Stomach (tissue), 9 donors: ENCODE data around the gene CAPN10. TPM values are rescaled to one million over a fixed set of nuclear protein-coding genes. Genes with fewer than 3 reads are reported as not detected.

Experiments
- DNase-seq, 2 donors: peaks; one replicate each; pipeline versions ENCODE4 v3.0.0 to v3.0.0-alpha.2; 2013 to 2019
- H3K27ac ChIP-seq, 5 donors: fragments of 200-600 bp in 4 of 5; sonication (generic) in 4 of 5; one replicate each; pipeline ENCODE4 v1.5.1; 2013 to 2019; ENCODE audit warnings: mild to moderate bottlenecking in 1 of 5, moderate library complexity in 1 of 5
- H3K27me3 ChIP-seq, 3 donors: fragments of 200-600 bp; sonication (generic); one replicate each; pipeline ENCODE4 v1.5.1; 2017 to 2019; ENCODE audit warnings: mixed run types in 1 of 3
- H3K36me3 ChIP-seq, 4 donors: fragments of 200-600 bp; sonication (generic); 1 replicate in 3 of 4; 2 replicates in 1 of 4; pipeline ENCODE4 v1.5.1; 2016 to 2019
- H3K4me1 ChIP-seq, 4 donors: fragments of 200-600 bp; sonication (generic); one replicate each; pipeline ENCODE4 v1.5.1; 2016 to 2019
- H3K4me3 ChIP-seq, 4 donors: fragments of 200-600 bp; sonication (generic) in 3 of 4; one replicate each; pipeline ENCODE4 v1.5.1; 2016 to 2019; ENCODE audit warnings: mild to moderate bottlenecking in 1 of 4
- H3K9me3 ChIP-seq, 4 donors: fragments of 200-600 bp; sonication (generic); one replicate each; pipeline ENCODE4 v1.5.1; 2016 to 2019
- EP300 ChIP-seq: sonication (generic); formaldehyde crosslinking; IDR thresholded peaks from one replicate; pipeline ENCODE4 v1.6.1; 2017; ENCODE audit warnings: antibody characterized with exemption
- POLR2A ChIP-seq, 4 donors: fragments of 450-650 bp; IDR thresholded peaks; one replicate each; pipeline ENCODE4 v1.6.1; 2016; ENCODE audit warnings: antibody characterized with exemption in 4 of 4, control low read depth in 2 of 4, mild to moderate bottlenecking in 1 of 4, moderate library complexity in 1 of 4
- POLR2AphosphoS5 ChIP-seq, 3 donors: sonication (generic); formaldehyde crosslinking; IDR thresholded peaks; one replicate each; pipeline ENCODE4 v1.6.1; 2016; ENCODE audit warnings: antibody characterized with exemption in 3 of 3
- WGBS, 5 donors: extraction: QIAGEN DNeasy Blood & Tissue Kit in 3 of 5; methylation state at CpG; one replicate each; pipeline versions ENCODE4 v1.1.5 to v1.1.7; 2013 to 2018; 5-methylcytosine and 5-hydroxymethylcytosine counted together
- intact Hi-C: fragments of 100-400 bp; cut with DNase I; formaldehyde crosslinking; loops from one replicate; pipeline ENCODE4 v1.15.1; 2023; ENCODE audit warnings: low total_unique reads
- polyA plus RNA-seq, 3 donors: library from polyadenylated mRNA; stranded (reverse); fragments of 200-250 nt; gene quantifications; one replicate each; pipeline ENCODE4 v1.2.3, GENCODE V29; 2013
- total RNA-seq, 5 donors: library from RNA; depleted of rRNA; stranded (reverse); fragments of >200 nt; gene quantifications; one replicate each; pipeline versions ENCODE4 v1.1.0 to v1.2.3, GENCODE V29; 2014 to 2016
- TF ChIP-seq, protein P1 (sequence below), 7 experiments: fragments of 450-650 bp in 4 of 7; fragments of 200-600 bp in 3 of 7; sonication (generic) in 3 of 7; IDR thresholded peaks; one replicate each; pipeline ENCODE4 v1.5.1; 2016 to 2019; ENCODE audit warnings: antibody characterized with exemption in 7 of 7, control low read depth in 2 of 7, mild to moderate bottlenecking in 1 of 7
- donor health status: healthy with polysubstance abuse.
- donor health status: Bipolar disorder and iron deficiency.
- donor health status: healthy.

Gene CAPN10
- total and polyA plus RNA-seq, 8 donors: 17.7 to 197 (median 36.6) TPM

DNA sequence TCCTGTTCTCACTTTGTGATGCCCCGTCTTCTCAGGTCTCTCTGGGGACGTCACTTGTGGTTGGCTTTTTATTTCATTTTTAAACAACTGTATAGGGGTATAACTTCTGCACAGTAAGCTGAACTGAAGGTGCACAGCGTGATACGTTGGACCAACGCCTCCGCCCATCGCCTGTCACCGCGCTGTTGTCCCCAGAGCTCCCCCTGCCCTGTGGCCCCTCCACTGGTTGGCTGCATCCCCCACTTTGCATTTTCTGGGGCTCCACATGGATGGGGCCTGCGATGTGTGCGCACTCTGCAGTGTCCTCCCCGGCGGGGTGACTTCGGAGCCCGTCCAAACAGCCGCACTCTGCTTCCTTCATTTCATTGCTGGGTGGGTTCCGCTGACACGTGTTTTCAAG, 53.0 kb downstream of the CAPN10 start:
- no peaks in the 10 kb centered on the region for H3K9me3 ChIP-seq
- no peak overlapping the region for H3K27ac ChIP-seq
- no peak for TF ChIP-seq POLR2AphosphoS5 (IDR thresholded peaks at IDR 0.05)
- TF ChIP-seq POLR2A (IDR thresholded peaks at IDR 0.05): no peak
- TF ChIP-seq, protein P1, sequence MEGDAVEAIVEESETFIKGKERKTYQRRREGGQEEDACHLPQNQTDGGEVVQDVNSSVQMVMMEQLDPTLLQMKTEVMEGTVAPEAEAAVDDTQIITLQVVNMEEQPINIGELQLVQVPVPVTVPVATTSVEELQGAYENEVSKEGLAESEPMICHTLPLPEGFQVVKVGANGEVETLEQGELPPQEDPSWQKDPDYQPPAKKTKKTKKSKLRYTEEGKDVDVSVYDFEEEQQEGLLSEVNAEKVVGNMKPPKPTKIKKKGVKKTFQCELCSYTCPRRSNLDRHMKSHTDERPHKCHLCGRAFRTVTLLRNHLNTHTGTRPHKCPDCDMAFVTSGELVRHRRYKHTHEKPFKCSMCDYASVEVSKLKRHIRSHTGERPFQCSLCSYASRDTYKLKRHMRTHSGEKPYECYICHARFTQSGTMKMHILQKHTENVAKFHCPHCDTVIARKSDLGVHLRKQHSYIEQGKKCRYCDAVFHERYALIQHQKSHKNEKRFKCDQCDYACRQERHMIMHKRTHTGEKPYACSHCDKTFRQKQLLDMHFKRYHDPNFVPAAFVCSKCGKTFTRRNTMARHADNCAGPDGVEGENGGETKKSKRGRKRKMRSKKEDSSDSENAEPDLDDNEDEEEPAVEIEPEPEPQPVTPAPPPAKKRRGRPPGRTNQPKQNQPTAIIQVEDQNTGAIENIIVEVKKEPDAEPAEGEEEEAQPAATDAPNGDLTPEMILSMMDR (IDR thresholded peaks at IDR 0.05): no peak
- no peak for TF ChIP-seq EP300
- no peaks in the 10 kb centered on the region for H3K36me3 ChIP-seq
- DNase-seq: peak in 1 of 2 donors; percentile 16
- intact Hi-C loops: no loop called here
- 87 to 93% (median 90%) methylated on average over 18 of the region's 18 CpGs for WGBS, 5 donors
- no peak overlapping the region for H3K4me3 ChIP-seq
- peaks cover 0 to 34% (median 0%) of the 10 kb centered on the region in 3 donors for H3K27me3 ChIP-seq
- no peaks in the 10 kb centered on the region for H3K4me1 ChIP-seq

DNA sequence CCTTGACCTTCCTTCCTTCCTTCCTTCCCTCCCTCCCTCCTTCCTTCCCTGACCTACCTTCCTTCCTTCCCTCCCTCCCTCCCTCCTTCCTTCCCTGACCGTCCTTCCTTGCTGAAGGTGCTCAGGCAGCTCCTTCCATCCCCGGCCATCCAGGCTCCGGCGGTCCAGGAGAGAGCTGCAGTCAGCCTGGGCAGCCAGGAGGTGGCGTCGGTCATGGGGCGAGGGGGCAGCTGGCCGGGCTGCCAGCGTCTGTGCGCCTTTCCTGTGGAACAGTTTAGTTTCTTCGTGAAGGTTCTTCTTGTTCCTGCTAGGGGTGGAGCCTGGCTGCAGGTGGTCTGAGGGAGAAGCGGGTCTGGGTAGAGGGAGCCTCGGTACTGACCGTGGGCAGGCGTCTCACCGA, 54.4 kb downstream of the CAPN10 start:
- DNase-seq: peak; percentile 50 to 77
- intact Hi-C loops: no loop called here

DNA sequence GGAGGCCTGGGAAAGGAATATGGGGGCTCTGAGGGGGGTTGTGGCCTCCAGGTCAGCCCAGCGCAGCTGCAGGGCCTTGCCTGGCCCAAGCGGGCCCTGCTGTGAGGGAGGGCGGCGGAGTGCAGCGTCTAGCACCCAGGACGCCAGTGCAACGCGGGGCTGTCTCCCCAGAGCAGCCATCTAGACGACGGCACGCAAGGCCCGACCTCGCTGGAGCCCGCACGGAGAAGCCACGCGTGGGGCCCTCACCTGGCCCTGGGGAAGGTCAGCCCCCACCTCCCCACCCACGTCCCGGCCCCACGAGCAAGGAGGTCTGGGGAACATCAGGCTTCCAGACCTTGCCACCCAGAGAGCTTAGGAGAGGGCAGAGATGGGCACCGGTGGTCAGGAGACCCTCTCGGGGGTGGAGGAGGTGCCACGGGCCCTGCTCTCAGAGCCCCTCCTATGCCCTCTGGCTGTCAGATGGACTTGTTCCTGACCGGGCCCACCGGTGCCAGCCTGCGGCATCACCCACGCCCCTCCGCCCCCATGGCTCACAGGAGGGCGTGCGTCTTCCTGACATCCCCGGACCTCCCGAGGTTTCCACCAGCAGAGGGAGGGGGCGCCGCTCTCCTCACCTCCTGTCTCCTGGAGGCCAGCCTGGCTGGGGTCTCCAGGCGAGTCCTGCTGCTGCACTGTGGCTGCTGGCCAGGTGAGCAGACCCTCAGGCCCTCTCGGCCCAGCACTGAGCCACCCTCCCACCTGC, 55.7 kb downstream of the CAPN10 start:
- WGBS, 5 donors: 81 to 86% (median 83%) methylated on average over 5 to 36 of the region's 36 CpGs
- H3K4me3 ChIP-seq: no peak overlapping the region
- intact Hi-C loops: no loop called here

More for the DNA sequence above, 54.4 kb downstream of the CAPN10 start:
- WGBS, 5 donors: 10 to 23% (median 17%) methylated on average over 8 to 16 of the region's 16 CpGs
- H3K4me1 ChIP-seq: no peaks in the 10 kb centered on the region
- peaks cover 0 to 47% (median 5%) of the 10 kb centered on the region in 3 donors for H3K27me3 ChIP-seq
- H3K9me3 ChIP-seq: no peaks in the 10 kb centered on the region
- no peaks in the 10 kb centered on the region for H3K36me3 ChIP-seq
- TF ChIP-seq, protein P1 (IDR thresholded peaks at IDR 0.05): peak in 2 of 7 experiments; percentile 19 to 31
- TF ChIP-seq POLR2AphosphoS5 (IDR thresholded peaks at IDR 0.05): no peak
- TF ChIP-seq EP300: no peak
- no peak for TF ChIP-seq POLR2A (IDR thresholded peaks at IDR 0.05)
- H3K4me3 ChIP-seq: no peak overlapping the region
- no peak overlapping the region for H3K27ac ChIP-seq

DNA sequence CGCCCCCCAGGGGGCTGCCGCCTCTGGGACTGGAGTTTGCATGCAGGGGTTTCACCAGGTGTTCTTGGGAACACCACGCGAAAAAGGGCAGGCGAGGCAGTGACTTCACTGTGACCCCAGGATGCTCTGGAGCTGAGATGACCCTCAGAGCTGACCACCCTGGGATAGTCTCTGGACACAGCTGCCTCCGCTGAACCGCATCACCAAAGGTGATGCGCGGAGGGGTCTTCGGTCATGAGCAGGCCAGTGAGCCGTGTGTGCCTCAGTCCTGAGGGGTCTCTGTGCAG, 56.2 kb downstream of the CAPN10 start:
- H3K36me3 ChIP-seq: no peaks in the 10 kb centered on the region
- H3K4me1 ChIP-seq: no peaks in the 10 kb centered on the region
- 86 to 100% (median 93%) methylated on average over 9 to 11 of the region's 11 CpGs for WGBS, 5 donors
- H3K4me3 ChIP-seq: no peak overlapping the region
- intact Hi-C loops: no loop called here
- TF ChIP-seq POLR2A (IDR thresholded peaks at IDR 0.05) (no peak), EP300 (no peak), POLR2AphosphoS5 (IDR thresholded peaks at IDR 0.05) (no peak)
- TF ChIP-seq, protein P1 (IDR thresholded peaks at IDR 0.05): no peak
- no peaks in the 10 kb centered on the region for H3K9me3 ChIP-seq
- DNase-seq: no peak
- H3K27ac ChIP-seq: no peak overlapping the region
- peaks cover 0 to 65% (median 16%) of the 10 kb centered on the region in 3 donors for H3K27me3 ChIP-seq

More for the DNA sequence above, 55.7 kb downstream of the CAPN10 start:
- Histone ChIP-seq H3K36me3 (no peaks in the 10 kb centered on the region), H3K27me3 (peaks cover 0 to 60% (median 16%) of the 10 kb centered on the region in 3 donors), H3K9me3 (no peaks in the 10 kb centered on the region), H3K4me1 (no peaks in the 10 kb centered on the region), H3K27ac (no peak overlapping the region)
- peak; percentile 1 to 22 for DNase-seq
- TF ChIP-seq POLR2A (IDR thresholded peaks at IDR 0.05) (no peak), EP300 (no peak), POLR2AphosphoS5 (IDR thresholded peaks at IDR 0.05) (no peak)
- TF ChIP-seq, protein P1 (IDR thresholded peaks at IDR 0.05): no peak
